H1 (cell line): ENCODE measurements around the gene IWS1. TPM values are rescaled to one million over a fixed set of nuclear protein-coding genes. Genes with fewer than 3 reads are reported as not detected.
"Not testable (repeated sequence)": the region's sequence is repeated elsewhere in the genome, so short reads cannot be mapped to it uniquely, and the experiment has no call there.

Experiments used
- CTCF ChIA-PET: fragments of 300-600 bp; sonication (Branson Sonifier 250); formaldehyde crosslinking; loops from one replicate; lab custom pipeline; 2021; ENCODE audit not compliant: partially characterized antibody; lab: Charles Lee
- POLR2A ChIA-PET: fragments of 300-600 bp; sonication (Branson Sonifier 250); formaldehyde crosslinking; loops from one replicate; lab custom pipeline; 2021; ENCODE audit warnings: inconsistent platforms; ENCODE audit not compliant: partially characterized antibody; lab: Charles Lee
- DNase-seq, 2 experiments: peaks; one replicate each; pipeline versions ENCODE4 v3.0.0 to v3.0.0-alpha.2; 2010 to 2022; ENCODE audit warnings: low spot score in 2 of 2, low read depth in 1 of 2, mixed read lengths in 1 of 2
- FAIRE-seq: peaks from 2 replicates; lab custom pipeline; 2011; peaks lifted over from hg19 to GRCh38; lab: Jason Lieb, UNC
- H2AFZ ChIP-seq: 2 replicates; pipeline ENCODE4 v1.8.1; 2012; ENCODE audit warnings: low read length, inconsistent platforms
- H2AK5ac ChIP-seq: 2 replicates; pipeline ENCODE4 v1.6.1; 2013; ENCODE audit warnings: low read depth, low read length
- H2BK120ac ChIP-seq: replicated peaks from 2 replicates; pipeline ENCODE3; 2013; ENCODE audit warnings: low read depth, low read length, inconsistent platforms
- H2BK12ac ChIP-seq: 2 replicates; pipeline ENCODE4 v1.6.1; 2013; ENCODE audit warnings: low read depth, low read length
- H2BK15ac ChIP-seq: 2 replicates; pipeline ENCODE4 v1.6.1; 2013; ENCODE audit warnings: low read length
- H2BK20ac ChIP-seq: 2 replicates; pipeline ENCODE4 v1.6.1; 2013; ENCODE audit warnings: low read length
- H2BK5ac ChIP-seq: 2 replicates; pipeline ENCODE4 v1.6.1; 2013; ENCODE audit warnings: low read depth, low read length
- H3K14ac ChIP-seq: 2 replicates; pipeline ENCODE4 v1.6.1; 2013; ENCODE audit warnings: inconsistent platforms; ENCODE audit not compliant: insufficient read length
- H3K18ac ChIP-seq: 2 replicates; pipeline ENCODE4 v1.6.1; 2013; ENCODE audit warnings: low read length; ENCODE audit errors: extremely low read depth
- H3K23ac ChIP-seq: 2 replicates; pipeline ENCODE4 v1.6.1; 2013; ENCODE audit warnings: inconsistent platforms; ENCODE audit not compliant: insufficient read length
- H3K23me2 ChIP-seq: 2 replicates; pipeline ENCODE4 v1.6.1; 2013; ENCODE audit warnings: low read depth, low read length
- H3K27ac ChIP-seq: 2 replicates; pipeline ENCODE4 v1.6.1; 2011; ENCODE audit warnings: low read depth, low read length, inconsistent platforms
- H3K27me3 ChIP-seq, 4 experiments: replicated peaks in 1 of 4; 1 replicate in 1 of 4; 2 replicates in 3 of 4; pipeline versions ENCODE4 v1.6.1 to v1.8.1; 2011 to 2013; ENCODE audit warnings: low read length in 3 of 4, mild to moderate bottlenecking in 3 of 4, inconsistent platforms in 2 of 4, mixed read lengths in 2 of 4, moderate library complexity in 1 of 4; ENCODE audit not compliant: control insufficient read depth in 3 of 4, insufficient read depth in 3 of 4; ENCODE audit errors: extremely low read depth in 1 of 4
- H3K36me3 ChIP-seq, 4 experiments: 2 replicates each; pipeline versions ENCODE4 v1.6.1 to v1.8.1; 2011 to 2013; ENCODE audit warnings: mild to moderate bottlenecking in 4 of 4, low read length in 3 of 4, moderate library complexity in 2 of 4, control low read depth in 1 of 4, inconsistent platforms in 1 of 4; ENCODE audit not compliant: insufficient read depth in 4 of 4, control insufficient read depth in 2 of 4
- H3K4ac ChIP-seq: replicated peaks from 2 replicates; pipeline ENCODE3; 2013; ENCODE audit warnings: low read length, low read depth, mixed read lengths, inconsistent platforms; ENCODE audit not compliant: insufficient read length
- H3K4me1 ChIP-seq, 4 experiments: replicated peaks in 1 of 4; 1 replicate in 1 of 4; 2 replicates in 3 of 4; pipeline versions ENCODE4 v1.6.1 to v1.8.1; 2011 to 2013; ENCODE audit warnings: low read length in 3 of 4, inconsistent platforms in 2 of 4, mixed read lengths in 1 of 4; ENCODE audit not compliant: insufficient read depth in 4 of 4, control insufficient read depth in 3 of 4
- H3K4me2 ChIP-seq, 2 experiments: 2 replicates each; pipeline versions ENCODE4 v1.6.1 to v1.8.1; 2011 to 2013; ENCODE audit warnings: low read depth in 2 of 2, low read length in 2 of 2, control low read depth in 1 of 2, inconsistent platforms in 1 of 2, mild to moderate bottlenecking in 1 of 2; ENCODE audit not compliant: insufficient read depth in 1 of 2
- H3K4me3 ChIP-seq, 4 experiments: fragments of 200-600, 300-600 bp in 1 of 4; sonication (generic), shearing (Covaris generic), sonication (Bioruptor Twin) in 1 of 4; 2 replicates each; pipeline versions ENCODE4 v1.5.1 to v1.8.1; 2011 to 2016; ENCODE audit warnings: low read length in 4 of 4, low read depth in 3 of 4, control low read depth in 2 of 4, inconsistent platforms in 2 of 4, mild to moderate bottlenecking in 2 of 4, mixed read lengths in 1 of 4, moderate library complexity in 1 of 4; ENCODE audit not compliant: insufficient read depth in 2 of 4; ENCODE audit errors: extremely low read depth in 1 of 4
- H3K56ac ChIP-seq: replicated peaks from 2 replicates; pipeline ENCODE3; 2013; ENCODE audit warnings: low read depth, mild to moderate bottlenecking, mixed read lengths, low read length, inconsistent platforms; ENCODE audit not compliant: insufficient read length
- H3K79me1 ChIP-seq: 2 replicates; pipeline ENCODE4 v1.6.1; 2013; ENCODE audit warnings: low read depth, low read length, control low read depth
- H3K79me2 ChIP-seq, 2 experiments: 2 replicates each; pipeline versions ENCODE4 v1.6.1 to v1.8.1; 2012 to 2013; ENCODE audit warnings: low read length in 2 of 2, mild to moderate bottlenecking in 2 of 2, inconsistent platforms in 1 of 2; ENCODE audit not compliant: insufficient read depth in 2 of 2, control insufficient read depth in 1 of 2
- H3K9ac ChIP-seq, 4 experiments: replicated peaks in 1 of 4; 1 replicate in 1 of 4; 2 replicates in 3 of 4; pipeline versions ENCODE4 v1.6.1 to v1.8.1; 2011 to 2013; ENCODE audit warnings: low read depth in 3 of 4, low read length in 3 of 4, control low read depth in 2 of 4, mild to moderate bottlenecking in 2 of 4, moderate library complexity in 2 of 4, inconsistent platforms in 1 of 4; ENCODE audit errors: extremely low read depth in 1 of 4
- H3K9me3 ChIP-seq, 2 experiments: 2 replicates each; pipeline versions ENCODE4 v1.6.1 to v1.8.1; 2012 to 2013; ENCODE audit warnings: mild to moderate bottlenecking in 2 of 2, moderate library complexity in 2 of 2, control low read depth in 1 of 2, inconsistent platforms in 1 of 2, low read depth in 1 of 2, low read length in 1 of 2, mixed read lengths in 1 of 2; ENCODE audit not compliant: insufficient read depth in 2 of 2
- H4K20me1 ChIP-seq, 2 experiments: replicated peaks in 1 of 2; 2 replicates each; pipeline versions ENCODE3 to v1.8.1; 2011 to 2013; ENCODE audit warnings: inconsistent platforms in 2 of 2, low read length in 2 of 2, mild to moderate bottlenecking in 1 of 2; ENCODE audit not compliant: insufficient read depth in 2 of 2, control insufficient read depth in 1 of 2
- H4K5ac ChIP-seq: 2 replicates; pipeline ENCODE4 v1.6.1; 2013; ENCODE audit warnings: low read length, low read depth, mixed read lengths, inconsistent platforms; ENCODE audit not compliant: insufficient read length
- H4K8ac ChIP-seq: 2 replicates; pipeline ENCODE4 v1.8.0; 2013; ENCODE audit warnings: mild to moderate bottlenecking, moderate library complexity, low read length, inconsistent platforms; ENCODE audit not compliant: insufficient read depth; ENCODE audit errors: extremely low read depth
- H4K91ac ChIP-seq: replicated peaks from 2 replicates; pipeline ENCODE3; 2013; ENCODE audit warnings: low read length, mixed read lengths, inconsistent platforms; ENCODE audit not compliant: insufficient read length
- BCL11A ChIP-seq, 2 experiments: IDR thresholded peaks; one replicate each; pipeline ENCODE4 v1.6.1; 2011; ENCODE audit warnings: low read depth in 2 of 2, low read length in 2 of 2, mild to moderate bottlenecking in 2 of 2
- CEBPB ChIP-seq: IDR thresholded peaks from 2 replicates; pipeline ENCODE4 v1.6.1; 2012; ENCODE audit warnings: low read depth, low read length
- CTCF ChIP-seq, 3 experiments: IDR thresholded peaks; 1 replicate in 2 of 3; 2 replicates in 1 of 3; pipeline versions ENCODE4 v1.5.1 to v1.6.1; 2011; ENCODE audit warnings: low read length in 3 of 3, mild to moderate bottlenecking in 3 of 3, inconsistent platforms in 2 of 3, low read depth in 1 of 3, moderate library complexity in 1 of 3; ENCODE audit not compliant: insufficient read depth in 1 of 3; ENCODE audit errors: control extremely low read depth in 1 of 3
- EP300 ChIP-seq, 2 experiments: IDR thresholded peaks; 1 replicate in 1 of 2; 2 replicates in 1 of 2; pipeline ENCODE4 v1.6.1; 2011 to 2012; ENCODE audit warnings: low read depth in 2 of 2, low read length in 2 of 2, mild to moderate bottlenecking in 2 of 2, borderline replicate concordance in 1 of 2, inconsistent platforms in 1 of 2, moderate library complexity in 1 of 2
- JUN ChIP-seq: IDR thresholded peaks from 2 replicates; pipeline ENCODE4 v1.6.1; 2011; ENCODE audit warnings: low read depth, mild to moderate bottlenecking, improper control_type of control experiment, low read length
- NRF1 ChIP-seq: IDR thresholded peaks from 2 replicates; pipeline ENCODE4 v1.6.1; 2011; ENCODE audit warnings: mild to moderate bottlenecking, low read depth, low read length, improper control_type of control experiment
- RAD21 ChIP-seq, 2 experiments: IDR thresholded peaks in 1 of 2; conservative IDR thresholded peaks in 1 of 2; 2 replicates each; pipeline ENCODE4 v1.6.1; 2011; ENCODE audit warnings: low read depth in 2 of 2, low read length in 2 of 2, improper control_type of control experiment in 1 of 2, inconsistent platforms in 1 of 2, mild to moderate bottlenecking in 1 of 2, moderate library complexity in 1 of 2
- TAF7 ChIP-seq: optimal IDR thresholded peaks from 2 replicates; pipeline ENCODE3; 2011; ENCODE audit warnings: low read depth, mild to moderate bottlenecking, inconsistent platforms, low read length, moderate library complexity, borderline replicate concordance
- WGBS, 2 experiments: shearing (Covaris generic) in 1 of 2; methylation state at CpG; one replicate each; pipeline versions ENCODE4 v1.1.6 to v1.1.7; 2013 to 2015; ENCODE audit warnings: low lambda C conversion rate in 2 of 2, mixed read lengths in 2 of 2, inconsistent platforms in 1 of 2, low coverage in 1 of 2, missing lambda C conversion rate in 1 of 2; ENCODE audit not compliant: insufficient replicate concordance in 2 of 2, insufficient coverage in 1 of 2, insufficient read length in 1 of 2; ENCODE audit errors: extremely low coverage in 1 of 2, missing lambda C conversion rate in 1 of 2; 5-methylcytosine and 5-hydroxymethylcytosine counted together
- polyA plus RNA-seq, 7 experiments: library from polyadenylated mRNA; depleted of rRNA in 3 of 7; stranded (reverse) in 5 of 7; unstranded in 2 of 7; fragments of >200 nt in 5 of 7; fragments of 200-250 nt in 2 of 7; gene quantifications; 1 replicate in 5 of 7; 2 replicates in 1 of 7; 4 replicates in 1 of 7; pipeline versions ENCODE4 v1.2.1 to v1.2.3, GENCODE V29; 2011 to 2013; ENCODE audit warnings: missing spikeins in 2 of 7, mixed read lengths in 2 of 7
- total RNA-seq: library from RNA; stranded (reverse); fragmentation: NEBNext Ultra II Directional; extraction: Animal tissue kit (Norgen Biotek cat#: 25700); gene quantifications from 2 replicates; pipeline ENCODE4 v1.2.1, GENCODE V29; 2021

Gene IWS1
- total and polyA plus RNA-seq, 2 of the 8 experiments (the other 6 are each of a cell fraction or from before 2014, with no cell fraction given): 18.4 to 64.8 TPM

GRCh38 chr2:127453013-127453391 is 73.3 kb downstream of the IWS1 start (continued):
- no peak for TF ChIP-seq CTCF (IDR thresholded peaks at IDR 0.05; ENCODE audit: control extremely low read depth in 1 of 3, insufficient read depth in 1 of 3, low read depth in 1 of 3, low read length in 3 of 3)
- TF ChIP-seq NRF1: no peak
- TF ChIP-seq RAD21 (IDR thresholded peaks at IDR 0.05 in 1 of 2, conservative IDR thresholded peaks at IDR 0.05 in 1 of 2; ENCODE audit: low read depth in 2 of 2, low read length in 2 of 2): no peak
- no peak for TF ChIP-seq CEBPB
- no peak for TF ChIP-seq TAF7
- TF ChIP-seq JUN: no peak
- TF ChIP-seq EP300 (IDR thresholded peaks at IDR 0.05; ENCODE audit: borderline replicate concordance in 1 of 2, low read depth in 2 of 2, low read length in 2 of 2): no peak
- no peak for TF ChIP-seq BCL11A (IDR thresholded peaks at IDR 0.05; ENCODE audit: low read depth in 2 of 2, low read length in 2 of 2)

- not testable (repeated sequence) for H3K27ac ChIP-seq, H3K56ac ChIP-seq, H3K23ac ChIP-seq, H3K4me2 ChIP-seq, H3K14ac ChIP-seq, H4K5ac ChIP-seq, H4K8ac ChIP-seq, H2AK5ac ChIP-seq, H4K91ac ChIP-seq, H2BK15ac ChIP-seq, H2BK5ac ChIP-seq, H2BK20ac ChIP-seq, H2AFZ ChIP-seq, H3K23me2 ChIP-seq, H3K36me3 ChIP-seq, FAIRE-seq, H4K20me1 ChIP-seq, H3K79me2 ChIP-seq, H3K4ac ChIP-seq, H2BK120ac ChIP-seq, H3K9ac ChIP-seq, H3K9me3 ChIP-seq, H2BK12ac ChIP-seq, H3K4me3 ChIP-seq, H3K18ac ChIP-seq, H3K27me3 ChIP-seq, H3K79me1 ChIP-seq, DNase-seq
- ChIA-PET POLR2A (interaction anchor here (1.0 to 1.4 kb wide), 3 partner anchors 24 to 235 kb away, joined by 3 read pairs; no protein-coding TSS in a partner anchor), CTCF (interaction anchor here (1.0 to 6.2 kb wide), 20 partner anchors 9 to 382 kb away, joined by 3 to 60 read pairs (median 7); no protein-coding TSS in a partner anchor)
- 91% methylated on average over 6 of the region's 8 CpGs; no CpG with 5 or more reads in 1 of the 2 experiments for WGBS, 2 experiments
- peaks cover 11 to 16% (median 14%) of the 10 kb centered on the region in 4 experiments for H3K4me1 ChIP-seq
Measured at GRCh38 chr2:127452423-127452822, 73.9 kb downstream of the IWS1 start.
